GM12878 (cell line): ENCODE data around the gene FABP1. TPM values are rescaled to one million over a fixed set of nuclear protein-coding genes. Genes with fewer than 3 reads are reported as not detected.

Experiments
- ATAC-seq: fragments of 200-7000 bp; cut with Tn5 transposase; 3 replicates; pipeline ENCODE4 v1.9.1; 2020; ENCODE audit warnings: mild to moderate bottlenecking, moderate library complexity
- BruUV-seq: library from RNA; stranded (reverse); fragments of 400-500 nt; replicated peaks from 2 replicates; lab custom pipeline; 2021; lab: Mats Ljungman, UMichigan
- CTCF ChIA-PET: fragments of 300-600 bp; sonication (Branson Sonifier 250); formaldehyde crosslinking; extraction: SDS; loops from one replicate; lab custom pipeline; 2021; ENCODE audit warnings: inconsistent platforms; lab: Yijun Ruan, JAX
- POLR2A ChIA-PET: fragments of 350-600 bp; formaldehyde crosslinking; extraction: SDS; loops from one replicate; lab custom pipeline; 2021; ENCODE audit warnings: inconsistent platforms; lab: Charles Lee
- RAD21 ChIA-PET: fragments of 300-600 bp; sonication (Branson Sonifier 250); formaldehyde crosslinking; loops from one replicate; lab custom pipeline; 2023; ENCODE audit warnings: antibody characterized with exemption; ENCODE audit not compliant: unreplicated experiment; lab: Charles Lee
- SMC1A ChIA-PET: fragments of 300-600 bp; sonication (Branson Sonifier 250); formaldehyde crosslinking; loops from one replicate; lab custom pipeline; 2023; ENCODE audit not compliant: unreplicated experiment, uncharacterized antibody; lab: Charles Lee
- DNase-seq: peaks from one replicate; pipeline ENCODE4 v3.0.0-alpha.2; 2011; ENCODE audit warnings: low read depth, low spot score
- FAIRE-seq: peaks from 3 replicates; lab custom pipeline; 2011; peaks lifted over from hg19 to GRCh38; lab: Jason Lieb, UNC
- H2AFZ ChIP-seq: 2 replicates; pipeline ENCODE4 v1.6.0; 2011; ENCODE audit warnings: low read depth, low read length, control low read depth; ENCODE audit not compliant: control insufficient read depth
- H3K27ac ChIP-seq: 2 replicates; pipeline ENCODE4 v1.5.1; 2011; ENCODE audit warnings: control low read depth; ENCODE audit not compliant: control insufficient read depth, insufficient read depth
- H3K27me3 ChIP-seq, 2 experiments: replicated peaks in 1 of 2; 2 replicates each; pipeline versions ENCODE4 v1.6.0 to v1.6.1; 2011; ENCODE audit warnings: low read length in 1 of 2; ENCODE audit not compliant: control insufficient read depth in 2 of 2, insufficient read depth in 2 of 2
- H3K36me3 ChIP-seq, 2 experiments: 2 replicates each; pipeline ENCODE4 v1.5.1; 2011; ENCODE audit warnings: low read length in 1 of 2; ENCODE audit not compliant: control insufficient read depth in 2 of 2, insufficient read depth in 2 of 2
- H3K4me1 ChIP-seq: 2 replicates; pipeline ENCODE4 v1.6.1; 2011; ENCODE audit warnings: mild to moderate bottlenecking, low read length, moderate library complexity, mixed read lengths; ENCODE audit not compliant: control insufficient read depth, insufficient read depth
- H3K4me2 ChIP-seq: 2 replicates; pipeline ENCODE4 v1.6.0; 2011; ENCODE audit warnings: control low read depth; ENCODE audit not compliant: control insufficient read depth, insufficient read depth
- H3K4me3 ChIP-seq: fragments of 200-600 bp; sonication (generic); 2 replicates; pipeline ENCODE4 v1.5.1; 2016
- H3K79me2 ChIP-seq: 2 replicates; pipeline ENCODE4 v1.6.0; 2011; ENCODE audit warnings: low read length; ENCODE audit not compliant: control insufficient read depth, insufficient read depth
- H3K9ac ChIP-seq: 2 replicates; pipeline ENCODE4 v1.8.0; 2011; ENCODE audit warnings: low read length, control low read depth, mixed read lengths; ENCODE audit not compliant: control insufficient read depth, insufficient read depth
- H3K9me3 ChIP-seq: replicated peaks from 3 replicates; pipeline ENCODE4 v1.5.1; 2011; ENCODE audit warnings: mild to moderate bottlenecking, low read length; ENCODE audit not compliant: control insufficient read depth, insufficient read depth
- H4K20me1 ChIP-seq: 2 replicates; pipeline ENCODE4 v1.6.0; 2011; ENCODE audit not compliant: control insufficient read depth, insufficient read depth
- BACH1 ChIP-seq: fragments of 450-650 bp; IDR thresholded peaks from 2 replicates; pipeline ENCODE4 v1.6.1; 2017; ENCODE audit warnings: mild to moderate bottlenecking, borderline replicate concordance
- BCL11A ChIP-seq: IDR thresholded peaks from 2 replicates; pipeline ENCODE4 v1.6.1; 2011; ENCODE audit warnings: low read depth, low read length
- CBFB ChIP-seq: IDR thresholded peaks from 2 replicates; pipeline ENCODE4 v1.6.1; 2016; ENCODE audit warnings: antibody characterized with exemption, low read depth
- CBX5 ChIP-seq: sonication (generic); IDR thresholded peaks from 2 replicates; pipeline ENCODE4 v1.6.1; 2016; ENCODE audit warnings: low read depth, moderate library complexity, mild to moderate bottlenecking, inconsistent platforms
- CHD4 ChIP-seq: fragments of 200-600 bp; sonication (generic); IDR thresholded peaks from 2 replicates; pipeline ENCODE4 v1.6.1; 2016; ENCODE audit warnings: mild to moderate bottlenecking
- CREM ChIP-seq: IDR thresholded peaks from 2 replicates; pipeline ENCODE4 v1.6.1; 2014; ENCODE audit warnings: antibody characterized with exemption, low read depth
- FOXM1 ChIP-seq: IDR thresholded peaks from 2 replicates; pipeline ENCODE4 v1.6.1; 2012; ENCODE audit warnings: low read depth, mild to moderate bottlenecking, inconsistent platforms, low read length, moderate library complexity
- GABPA ChIP-seq: IDR thresholded peaks from 2 replicates; pipeline ENCODE4 v1.6.1; 2014; ENCODE audit warnings: antibody characterized with exemption, low read depth, mild to moderate bottlenecking, inconsistent platforms
- IKZF1 ChIP-seq: fragments of 450-650 bp; conservative IDR thresholded peaks from 2 replicates; pipeline ENCODE4 v1.6.1; 2017; ENCODE audit warnings: antibody characterized with exemption, mild to moderate bottlenecking
- KLF5 ChIP-seq: fragments of 450-650 bp; IDR thresholded peaks from 2 replicates; pipeline ENCODE4 v1.6.1; 2014; ENCODE audit warnings: mild to moderate bottlenecking; ENCODE audit not compliant: partially characterized antibody
- NBN ChIP-seq: fragments of 450-650 bp; IDR thresholded peaks from 2 replicates; pipeline ENCODE4 v1.6.1; 2016
- NFXL1 ChIP-seq: fragments of 450-650 bp; IDR thresholded peaks from 2 replicates; pipeline ENCODE4 v1.6.1; 2017; ENCODE audit warnings: antibody characterized with exemption, mild to moderate bottlenecking, borderline replicate concordance
- SIX5 ChIP-seq: IDR thresholded peaks from 2 replicates; pipeline ENCODE4 v1.6.1; 2011; ENCODE audit warnings: mild to moderate bottlenecking, low read depth, low read length, moderate library complexity; ENCODE audit not compliant: severe bottlenecking
- ZBTB4 ChIP-seq: fragments of 450-650 bp; formaldehyde crosslinking; IDR thresholded peaks from 2 replicates; pipeline ENCODE4 v1.4.0; 2022; ENCODE audit warnings: mild to moderate bottlenecking, moderate library complexity
- WGBS: methylation state at CpG from one replicate; pipeline ENCODE4 v1.1.6; 2016; ENCODE audit warnings: low lambda C conversion rate; ENCODE audit not compliant: insufficient replicate concordance, insufficient coverage; ENCODE audit errors: missing lambda C conversion rate; 5-methylcytosine and 5-hydroxymethylcytosine counted together
- in situ Hi-C: fragments of 300-500 bp; cut with MboI; formaldehyde crosslinking; loops from 9 replicates; pipeline ENCODE4 v1.14.3; 2018; ENCODE audit warnings: mixed read lengths
- intact Hi-C: fragments of 100-400 bp; cut with micrococcal nuclease; formaldehyde crosslinking; loops from one replicate; pipeline ENCODE4 v1.14.2; 2022; ENCODE audit not compliant: unreplicated experiment
- polyA plus RNA-seq, 11 experiments: library from polyadenylated mRNA; depleted of rRNA in 4 of 11; unstranded in 6 of 11; stranded (reverse) in 5 of 11; fragments of >200 nt; fragmentation: Nextera tagmentation in 4 of 11; fragmentation: Illumina TruSeq in 1 of 11; extraction: Ambion mirVana in 4 of 11; extraction: Trizol in 1 of 11; gene quantifications; 1 replicate in 1 of 11; 2 replicates in 10 of 11; pipeline versions ENCODE4 v1.2.1 to v1.2.3, GENCODE V29; 2011 to 2016; ENCODE audit warnings: inconsistent platforms in 2 of 11, missing spikeins in 2 of 11, low read depth in 1 of 11
- total RNA-seq, 4 experiments: library from RNA; depleted of rRNA in 3 of 4; stranded (reverse); fragments of >200 nt in 3 of 4; fragmentation: Illumina TruSeq in 1 of 4; extraction: Trizol in 1 of 4; gene quantifications; 2 replicates each; pipeline versions ENCODE4 v1.2.1 to v1.2.3, GENCODE V29; 2013 to 2021
- TF ChIP-seq, protein P1 (sequence below), 3 experiments: IDR thresholded peaks in 2 of 3; conservative IDR thresholded peaks in 1 of 3; 2 replicates each; pipeline ENCODE4 v1.5.1; 2011; ENCODE audit warnings: low read depth in 3 of 3, low read length in 3 of 3, mild to moderate bottlenecking in 3 of 3, control low read depth in 2 of 3, moderate library complexity in 2 of 3, inconsistent platforms in 1 of 3, mixed read lengths in 1 of 3; ENCODE audit not compliant: control insufficient read depth in 2 of 3, insufficient read depth in 1 of 3; ENCODE audit errors: extremely low read depth in 1 of 3
- TF ChIP-seq, protein P2 (sequence below): IDR thresholded peaks from 2 replicates; pipeline ENCODE4 v1.6.1; 2011; ENCODE audit warnings: borderline replicate concordance, low read depth, mild to moderate bottlenecking, moderate library complexity, low read length; ENCODE audit not compliant: insufficient read depth, poor library complexity, severe bottlenecking

FABP1 gene
- total and polyA plus RNA-seq, 10 of the 15 experiments (the other 5 are each of a cell fraction or from before 2014, with no cell fraction given): not detected

GRCh38 chr2:88123164-88123974 is 4.5 kb downstream of the FABP1 start:
- no TSS peak for BruUV-seq
- Histone ChIP-seq H3K4me3 (no peak overlapping the region), H2AFZ (no peak overlapping the region), H3K9me3 (no peaks in the 10 kb centered on the region), H3K36me3 (no peaks in the 10 kb centered on the region), H3K79me2 (no peaks in the 10 kb centered on the region), H3K27me3 (no peaks in the 10 kb centered on the region; a peak in 1 of 4 replicates), H4K20me1 (no peaks in the 10 kb centered on the region), H3K27ac (no peak overlapping the region), H3K9ac (no peak overlapping the region), H3K4me1 (no peaks in the 10 kb centered on the region), H3K4me2 (no peak overlapping the region)
- FAIRE-seq (no peak), DNase-seq (no peak), ATAC-seq (no peak)
- RAD21 ChIA-PET: no interaction called here
- intact Hi-C loops (no loop called here), in situ Hi-C loops (no loop called here)
- SMC1A ChIA-PET: no interaction called here
- TF ChIP-seq NBN: no peak
- TF ChIP-seq SIX5: no peak
- TF ChIP-seq, protein P1, sequence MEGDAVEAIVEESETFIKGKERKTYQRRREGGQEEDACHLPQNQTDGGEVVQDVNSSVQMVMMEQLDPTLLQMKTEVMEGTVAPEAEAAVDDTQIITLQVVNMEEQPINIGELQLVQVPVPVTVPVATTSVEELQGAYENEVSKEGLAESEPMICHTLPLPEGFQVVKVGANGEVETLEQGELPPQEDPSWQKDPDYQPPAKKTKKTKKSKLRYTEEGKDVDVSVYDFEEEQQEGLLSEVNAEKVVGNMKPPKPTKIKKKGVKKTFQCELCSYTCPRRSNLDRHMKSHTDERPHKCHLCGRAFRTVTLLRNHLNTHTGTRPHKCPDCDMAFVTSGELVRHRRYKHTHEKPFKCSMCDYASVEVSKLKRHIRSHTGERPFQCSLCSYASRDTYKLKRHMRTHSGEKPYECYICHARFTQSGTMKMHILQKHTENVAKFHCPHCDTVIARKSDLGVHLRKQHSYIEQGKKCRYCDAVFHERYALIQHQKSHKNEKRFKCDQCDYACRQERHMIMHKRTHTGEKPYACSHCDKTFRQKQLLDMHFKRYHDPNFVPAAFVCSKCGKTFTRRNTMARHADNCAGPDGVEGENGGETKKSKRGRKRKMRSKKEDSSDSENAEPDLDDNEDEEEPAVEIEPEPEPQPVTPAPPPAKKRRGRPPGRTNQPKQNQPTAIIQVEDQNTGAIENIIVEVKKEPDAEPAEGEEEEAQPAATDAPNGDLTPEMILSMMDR (IDR thresholded peaks at IDR 0.05 in 2 of 3, conservative IDR thresholded peaks at IDR 0.05 in 1 of 3; ENCODE audit: control insufficient read depth in 2 of 3, extremely low read depth in 1 of 3, insufficient read depth in 1 of 3, low read depth in 3 of 3, low read length in 3 of 3): no peak
- no peak for TF ChIP-seq CBFB
- no peak for TF ChIP-seq IKZF1
- TF ChIP-seq BACH1: no peak
- TF ChIP-seq BCL11A: no peak
- no peak for TF ChIP-seq KLF5
- no peak for TF ChIP-seq CBX5
- no peak for TF ChIP-seq CREM
- TF ChIP-seq, protein P2, sequence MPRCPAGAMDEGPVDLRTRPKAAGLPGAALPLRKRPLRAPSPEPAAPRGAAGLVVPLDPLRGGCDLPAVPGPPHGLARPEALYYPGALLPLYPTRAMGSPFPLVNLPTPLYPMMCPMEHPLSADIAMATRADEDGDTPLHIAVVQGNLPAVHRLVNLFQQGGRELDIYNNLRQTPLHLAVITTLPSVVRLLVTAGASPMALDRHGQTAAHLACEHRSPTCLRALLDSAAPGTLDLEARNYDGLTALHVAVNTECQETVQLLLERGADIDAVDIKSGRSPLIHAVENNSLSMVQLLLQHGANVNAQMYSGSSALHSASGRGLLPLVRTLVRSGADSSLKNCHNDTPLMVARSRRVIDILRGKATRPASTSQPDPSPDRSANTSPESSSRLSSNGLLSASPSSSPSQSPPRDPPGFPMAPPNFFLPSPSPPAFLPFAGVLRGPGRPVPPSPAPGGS: no peak
- no peak for TF ChIP-seq NFXL1
- TF ChIP-seq CHD4: no peak
- TF ChIP-seq FOXM1: no peak
- TF ChIP-seq GABPA: no peak
- no peak for TF ChIP-seq ZBTB4 (CRISPR knock-in tag)
- POLR2A ChIA-PET: no interaction called here
- CTCF ChIA-PET: no interaction called here
- 3% methylated on average over 5 of the region's 5 CpGs for WGBS
